Transverse colon (tissue), 3 donors: ENCODE results near the gene OGFOD1.
A peak's percentile ranks its signal among the peaks of the same experiment; 100 is the strongest.

Experiments
- POLR2A ChIP-seq: fragments of 450-650 bp; IDR thresholded peaks from one replicate; pipeline ENCODE4 v1.6.1; 2016; ENCODE audit warnings: antibody characterized with exemption, mild to moderate bottlenecking, moderate library complexity
- TF ChIP-seq, protein P1 (sequence below), 5 experiments: fragments of 200-600 bp in 3 of 5; fragments of 450-650 bp in 2 of 5; sonication (generic) in 3 of 5; IDR thresholded peaks; 1 replicate in 2 of 5; 2 replicates in 3 of 5; pipeline ENCODE4 v1.5.1; 2016 to 2017; ENCODE audit warnings: antibody characterized with exemption in 5 of 5, inconsistent platforms in 3 of 5, mild to moderate bottlenecking in 2 of 5, moderate library complexity in 1 of 5

DNA sequence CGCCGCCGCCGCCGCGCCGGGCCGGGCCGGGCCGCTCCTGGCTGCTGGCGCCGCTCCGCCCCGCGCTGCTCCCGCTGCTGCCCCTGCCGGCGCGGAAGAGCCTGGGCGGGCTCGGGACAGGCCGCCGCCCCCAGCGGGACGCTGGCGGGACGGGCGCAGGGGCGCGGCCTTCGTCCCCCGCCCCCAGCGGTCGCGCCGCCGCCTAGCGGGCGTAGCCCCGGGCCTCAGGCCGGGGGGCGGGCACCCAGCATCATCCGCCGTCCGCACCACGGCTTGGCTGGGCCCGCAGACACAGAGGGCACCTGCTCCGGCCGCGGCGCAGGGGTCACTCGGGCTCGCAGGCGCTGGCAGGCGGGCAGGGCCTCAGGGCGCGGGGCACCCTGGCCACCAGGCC is 25.9 kb upstream of the OGFOD1 start, which contains the start of gene AMFR:
- no peak for TF ChIP-seq POLR2A
- TF ChIP-seq, protein P1, sequence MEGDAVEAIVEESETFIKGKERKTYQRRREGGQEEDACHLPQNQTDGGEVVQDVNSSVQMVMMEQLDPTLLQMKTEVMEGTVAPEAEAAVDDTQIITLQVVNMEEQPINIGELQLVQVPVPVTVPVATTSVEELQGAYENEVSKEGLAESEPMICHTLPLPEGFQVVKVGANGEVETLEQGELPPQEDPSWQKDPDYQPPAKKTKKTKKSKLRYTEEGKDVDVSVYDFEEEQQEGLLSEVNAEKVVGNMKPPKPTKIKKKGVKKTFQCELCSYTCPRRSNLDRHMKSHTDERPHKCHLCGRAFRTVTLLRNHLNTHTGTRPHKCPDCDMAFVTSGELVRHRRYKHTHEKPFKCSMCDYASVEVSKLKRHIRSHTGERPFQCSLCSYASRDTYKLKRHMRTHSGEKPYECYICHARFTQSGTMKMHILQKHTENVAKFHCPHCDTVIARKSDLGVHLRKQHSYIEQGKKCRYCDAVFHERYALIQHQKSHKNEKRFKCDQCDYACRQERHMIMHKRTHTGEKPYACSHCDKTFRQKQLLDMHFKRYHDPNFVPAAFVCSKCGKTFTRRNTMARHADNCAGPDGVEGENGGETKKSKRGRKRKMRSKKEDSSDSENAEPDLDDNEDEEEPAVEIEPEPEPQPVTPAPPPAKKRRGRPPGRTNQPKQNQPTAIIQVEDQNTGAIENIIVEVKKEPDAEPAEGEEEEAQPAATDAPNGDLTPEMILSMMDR (IDR thresholded peaks at IDR 0.05): peak in 4 of 5 experiments; percentile 45 to 60 (median 49)
